DOHH2 (cell line): ENCODE results near the gene NPRL2.

Experiments used
- H3F3A ChIP-seq: fragments of 200-600 bp; sonication (generic), shearing (Covaris generic); 2 replicates; pipeline ENCODE4 v1.6.0; 2016; ENCODE audit warnings: antibody characterized with exemption, mild to moderate bottlenecking; ENCODE audit not compliant: control insufficient read depth, insufficient read depth
- H3K27ac ChIP-seq: fragments of 200-600 bp; sonication (generic); 2 replicates; pipeline ENCODE4 v1.5.1; 2014; ENCODE audit warnings: low read depth, mild to moderate bottlenecking, low read length, moderate library complexity
- H3K27me3 ChIP-seq: fragments of 200-600 bp; sonication (generic); 2 replicates; pipeline ENCODE4 v1.6.1; 2014; ENCODE audit warnings: mild to moderate bottlenecking, low read length, mixed read lengths; ENCODE audit not compliant: control insufficient read depth
- H3K36me3 ChIP-seq: fragments of 200-600 bp; sonication (generic); 2 replicates; pipeline ENCODE4 v1.6.1; 2014; ENCODE audit warnings: mild to moderate bottlenecking, low read length, moderate library complexity, mixed read lengths; ENCODE audit not compliant: control insufficient read depth
- H3K4me1 ChIP-seq: fragments of 200-600 bp; sonication (generic); 2 replicates; pipeline ENCODE4 v1.6.1; 2014; ENCODE audit warnings: mild to moderate bottlenecking, low read length, mixed read lengths; ENCODE audit not compliant: control insufficient read depth
- H3K4me2 ChIP-seq: fragments of 200-600 bp; sonication (generic); 2 replicates; pipeline ENCODE4 v1.6.0; 2014; ENCODE audit warnings: mild to moderate bottlenecking, low read length, moderate library complexity
- H3K4me3 ChIP-seq: fragments of 200-600 bp; sonication (generic); 2 replicates; pipeline ENCODE4 v1.5.1; 2014; ENCODE audit warnings: mild to moderate bottlenecking, low read length, mixed read lengths
- H3K79me2 ChIP-seq: fragments of 200-600 bp; sonication (generic); 2 replicates; pipeline ENCODE4 v1.6.1; 2014; ENCODE audit warnings: mild to moderate bottlenecking, low read length, mixed read lengths; ENCODE audit not compliant: control insufficient read depth
- H3K9me2 ChIP-seq: fragments of 200-600 bp; sonication (generic); replicated peaks from 2 replicates; pipeline ENCODE4 v1.6.1; 2014; ENCODE audit warnings: mild to moderate bottlenecking, low read length, mixed read lengths; ENCODE audit not compliant: control insufficient read depth
- H3K9me3 ChIP-seq: fragments of 200-600 bp; sonication (generic); 2 replicates; pipeline ENCODE4 v1.6.1; 2014; ENCODE audit warnings: antibody characterized with exemption, low read length, mixed read lengths; ENCODE audit not compliant: control insufficient read depth, insufficient read depth
- H4K20me1 ChIP-seq: fragments of 200-600 bp; sonication (generic); 2 replicates; pipeline ENCODE4 v1.6.0; 2014; ENCODE audit warnings: low read depth, mild to moderate bottlenecking, antibody characterized with exemption, low read length, moderate library complexity; ENCODE audit not compliant: control insufficient read depth, insufficient read depth
- CTCF ChIP-seq: fragments of 200-600 bp; sonication (generic); IDR thresholded peaks from one replicate; pipeline ENCODE4 v1.5.1; 2014; ENCODE audit warnings: antibody characterized with exemption, mild to moderate bottlenecking, low read depth, low read length; ENCODE audit not compliant: poor library complexity, severe bottlenecking
- EZH2phosphoT487 ChIP-seq: fragments of 200-600 bp; sonication (generic); IDR thresholded peaks from 2 replicates; pipeline ENCODE4 v1.6.1; 2017; ENCODE audit warnings: borderline replicate concordance, mild to moderate bottlenecking, antibody characterized with exemption, low read length, moderate library complexity, mixed read lengths

The NPRL2 gene

GRCh38 chr3:50320853-50321335 lies 29.7 kb downstream of the NPRL2 start:
- no peak for TF ChIP-seq EZH2phosphoT487
- TF ChIP-seq CTCF = no peak
- Histone ChIP-seq H4K20me1 (no peaks in the 10 kb centered on the region), H3K9me2 (no peaks in the 10 kb centered on the region), H3K27me3 (no peaks in the 10 kb centered on the region), H3K36me3 (peaks cover 28% of the 10 kb centered on the region), H3K4me3 (peak overlapping the region; percentile 97), H3K9me3 (no peaks in the 10 kb centered on the region), H3K4me1 (peaks cover 24% of the 10 kb centered on the region), H3K79me2 (peaks cover 4% of the 10 kb centered on the region), H3K4me2 (peak overlapping the region; percentile 56), H3K27ac (peak overlapping the region; percentile 73), H3F3A (no peaks in the 10 kb centered on the region; the same call in 1 of the 2 replicates)

GRCh38 chr3:50319894-50320625 lies 30.5 kb downstream of the NPRL2 start:
- Histone ChIP-seq H3K9me3 (no peaks in the 10 kb centered on the region), H4K20me1 (no peaks in the 10 kb centered on the region)

GRCh38 chr3:50319181-50319893 lies 31.2 kb downstream of the NPRL2 start:
- peaks cover 3% of the 10 kb centered on the region; the same call in 1 of the 2 replicates for H3K79me2 ChIP-seq
- peaks cover 14% of the 10 kb centered on the region for H3K36me3 ChIP-seq
- no peaks in the 10 kb centered on the region for H3F3A ChIP-seq
- H3K4me3 ChIP-seq = no peak overlapping the region
- no peaks in the 10 kb centered on the region for H3K9me2 ChIP-seq
- H3K9me3 ChIP-seq = no peaks in the 10 kb centered on the region
- H3K4me1 ChIP-seq = peaks cover 24% of the 10 kb centered on the region
- H3K27ac ChIP-seq = no peak overlapping the region
- H3K4me2 ChIP-seq = no peak overlapping the region
- H4K20me1 ChIP-seq = no peaks in the 10 kb centered on the region
- no peaks in the 10 kb centered on the region for H3K27me3 ChIP-seq
- TF ChIP-seq CTCF (no peak), EZH2phosphoT487 (no peak)

More at GRCh38 chr3:50319894-50320625, 30.5 kb downstream of the NPRL2 start:
- TF ChIP-seq EZH2phosphoT487 (no peak), CTCF (no peak)
- Histone ChIP-seq H3K4me2 (peak overlapping the region; percentile 56), H3K79me2 (peaks cover 3% of the 10 kb centered on the region; the same call in 1 of the 2 replicates), H3F3A (no peaks in the 10 kb centered on the region; the same call in 1 of the 2 replicates), H3K4me3 (peak overlapping the region; percentile 97), H3K4me1 (peaks cover 24% of the 10 kb centered on the region), H3K27ac (no peak overlapping the region), H3K9me2 (no peaks in the 10 kb centered on the region), H3K27me3 (no peaks in the 10 kb centered on the region), H3K36me3 (peaks cover 20% of the 10 kb centered on the region)
